HG03521 (cell line): ENCODE data around the gene CLCN5.
A peak's percentile ranks its signal among the peaks of the same experiment; 100 is the strongest.
"Not testable (repeated sequence)": the region's sequence is repeated elsewhere in the genome, so short reads cannot be mapped to it uniquely, and the experiment has no call there.

ENCODE experiments used
- ATAC-seq: cut with Tn5 transposase; IDR thresholded peaks from one replicate; pipeline ENCODE4 v1.9.1; 2021; ENCODE audit warnings: mild to moderate bottlenecking, moderate library complexity; ENCODE audit not compliant: unreplicated experiment

CLCN5 gene

GRCh38 chrX:49995107-49995731 is 72.8 kb downstream of the CLCN5 start:
- ATAC-seq = no peak

GRCh38 chrX:49995795-49996455 is 73.5 kb downstream of the CLCN5 start:
- ATAC-seq = no peak

GRCh38 chrX:49996474-49996873 is 74.1 kb downstream of the CLCN5 start:
- ATAC-seq = no peak

GRCh38 chrX:49999087-49999486 is 76.7 kb downstream of the CLCN5 start:
- ATAC-seq = no peak

- no peak for ATAC-seq
Measured at GRCh38 chrX:50000937-50001542, 78.6 kb downstream of the CLCN5 start.

- ATAC-seq = peak; percentile 61
Measured at GRCh38 chrX:50002067-50002714, 79.8 kb downstream of the CLCN5 start.

GRCh38 chrX:50003467-50003866 is 81.1 kb downstream of the CLCN5 start:
- no peak for ATAC-seq

- no peak for ATAC-seq
Measured at GRCh38 chrX:50003927-50004326, 81.5 kb downstream of the CLCN5 start.

GRCh38 chrX:50025591-50025990 is 103.2 kb downstream of the CLCN5 start:
- ATAC-seq = not testable (repeated sequence)

- no peak for ATAC-seq
Measured at GRCh38 chrX:50035126-50035525, 112.7 kb downstream of the CLCN5 start.

GRCh38 chrX:50036426-50036825 is 114.0 kb downstream of the CLCN5 start:
- ATAC-seq = no peak

- ATAC-seq = no peak
Measured at GRCh38 chrX:50045823-50046222, 123.4 kb downstream of the CLCN5 start.

- no peak for ATAC-seq
Measured at GRCh38 chrX:50049228-50049627, 126.8 kb downstream of the CLCN5 start.

- no peak for ATAC-seq
Measured at GRCh38 chrX:50054147-50054546, 131.8 kb downstream of the CLCN5 start.

GRCh38 chrX:50066318-50066937 is 144.0 kb downstream of the CLCN5 start:
- ATAC-seq = no peak

GRCh38 chrX:50067435-50068284 is 145.3 kb downstream of the CLCN5 start:
- no peak for ATAC-seq

GRCh38 chrX:50068285-50068563 is 145.8 kb downstream of the CLCN5 start:
- no peak for ATAC-seq

GRCh38 chrX:50068893-50069292 is 146.5 kb downstream of the CLCN5 start:
- no peak for ATAC-seq

GRCh38 chrX:50071494-50071893 is 149.1 kb downstream of the CLCN5 start:
- no peak for ATAC-seq

- no peak for ATAC-seq
Measured at GRCh38 chrX:50072110-50072509, 149.7 kb downstream of the CLCN5 start.

- no peak for ATAC-seq
Measured at GRCh38 chrX:50073601-50074000, 151.2 kb downstream of the CLCN5 start.
